ENCODE measurements around the gene SSH2. TPM values are rescaled to one million over a fixed set of nuclear protein-coding genes. Genes with fewer than 3 reads are reported as not detected.

The SSH2 gene
- total RNA-seq, 1 experiment from 2014 or later, result 22.9 TPM

DNA sequence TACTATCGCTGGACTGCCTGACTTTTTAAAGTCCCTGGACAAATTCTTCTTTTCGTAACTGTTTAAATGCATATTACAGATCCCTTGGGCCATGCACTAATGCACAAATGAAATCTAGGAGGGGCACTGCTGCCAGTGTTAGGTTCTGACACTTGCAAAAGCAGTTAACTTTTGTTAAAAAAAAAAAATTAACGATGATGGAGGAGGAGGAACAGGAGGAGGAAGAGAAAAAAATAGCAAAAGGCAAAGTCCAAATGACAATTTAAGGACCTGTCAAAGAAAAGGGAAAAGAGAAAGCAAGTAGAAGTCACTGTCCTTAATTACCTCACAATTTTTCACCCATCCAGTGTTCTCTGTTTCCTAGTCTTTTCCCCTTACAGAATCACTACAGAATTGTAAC, 209.5 kb downstream of the SSH2 start:
- intact Hi-C loops (cut with micrococcal nuclease; ENCODE audit: unreplicated experiment), result no loop called here
- Mint-ChIP-seq H3K27ac (ENCODE audit: unreplicated experiment) (no peak overlapping the region), H3K27me3 (ENCODE audit: unreplicated experiment) (no peaks in the 10 kb centered on the region), H3K4me1 (ENCODE audit: low read depth, unreplicated experiment) (peaks cover 2% of the 10 kb centered on the region), H3K36me3 (ENCODE audit: insufficient read depth, unreplicated experiment) (no peaks in the 10 kb centered on the region), H3K4me3 (ENCODE audit: low read depth, unreplicated experiment) (no peak overlapping the region), H3K9me3 (ENCODE audit: low read depth, unreplicated experiment) (peaks cover 3% of the 10 kb centered on the region)
- CTCF ChIA-PET, result no interaction called here
- DNase-seq, result no peak
- TF ChIP-seq, protein P1, sequence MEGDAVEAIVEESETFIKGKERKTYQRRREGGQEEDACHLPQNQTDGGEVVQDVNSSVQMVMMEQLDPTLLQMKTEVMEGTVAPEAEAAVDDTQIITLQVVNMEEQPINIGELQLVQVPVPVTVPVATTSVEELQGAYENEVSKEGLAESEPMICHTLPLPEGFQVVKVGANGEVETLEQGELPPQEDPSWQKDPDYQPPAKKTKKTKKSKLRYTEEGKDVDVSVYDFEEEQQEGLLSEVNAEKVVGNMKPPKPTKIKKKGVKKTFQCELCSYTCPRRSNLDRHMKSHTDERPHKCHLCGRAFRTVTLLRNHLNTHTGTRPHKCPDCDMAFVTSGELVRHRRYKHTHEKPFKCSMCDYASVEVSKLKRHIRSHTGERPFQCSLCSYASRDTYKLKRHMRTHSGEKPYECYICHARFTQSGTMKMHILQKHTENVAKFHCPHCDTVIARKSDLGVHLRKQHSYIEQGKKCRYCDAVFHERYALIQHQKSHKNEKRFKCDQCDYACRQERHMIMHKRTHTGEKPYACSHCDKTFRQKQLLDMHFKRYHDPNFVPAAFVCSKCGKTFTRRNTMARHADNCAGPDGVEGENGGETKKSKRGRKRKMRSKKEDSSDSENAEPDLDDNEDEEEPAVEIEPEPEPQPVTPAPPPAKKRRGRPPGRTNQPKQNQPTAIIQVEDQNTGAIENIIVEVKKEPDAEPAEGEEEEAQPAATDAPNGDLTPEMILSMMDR (IDR thresholded peaks at IDR 0.05; ENCODE audit: unreplicated experiment), result no peak
- no TSS peak for BruUV-seq (replicated peaks)

DNA sequence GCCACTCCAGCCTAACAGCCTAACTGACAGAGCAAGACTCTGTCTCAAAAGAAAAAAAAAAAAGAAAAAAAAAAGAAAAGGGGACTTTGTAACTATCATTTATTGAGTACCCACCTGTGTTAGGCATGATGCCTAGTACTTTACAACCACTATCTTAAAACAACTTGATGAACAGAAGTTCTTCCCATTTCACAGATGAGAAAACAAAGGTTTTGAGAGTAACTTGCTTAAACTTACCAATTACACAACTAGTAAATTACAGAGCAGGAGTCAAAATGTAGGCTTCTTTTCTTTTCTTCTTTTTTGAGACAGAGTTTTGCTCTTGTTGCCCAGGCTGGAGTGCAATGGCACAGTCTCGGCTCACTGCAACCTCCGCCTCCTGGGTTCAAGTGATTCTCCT, 210.6 kb downstream of the SSH2 start:
- BruUV-seq (replicated peaks), result no TSS peak
- CTCF ChIA-PET, result interaction anchor here (0.7 kb wide), 1 partner anchor 207 kb away, joined by 4 read pairs; no protein-coding TSS in a partner anchor
- TF ChIP-seq, protein P1 (IDR thresholded peaks at IDR 0.05; ENCODE audit: unreplicated experiment), result no peak
- H3K27ac Mint-ChIP-seq (ENCODE audit: unreplicated experiment), result no peak overlapping the region
- no peak overlapping the region for H3K4me3 Mint-ChIP-seq (ENCODE audit: low read depth, unreplicated experiment)
- H3K36me3 Mint-ChIP-seq (ENCODE audit: insufficient read depth, unreplicated experiment), result no peaks in the 10 kb centered on the region
- no peak for DNase-seq
- H3K4me1 Mint-ChIP-seq (ENCODE audit: low read depth, unreplicated experiment), result no peaks in the 10 kb centered on the region
- intact Hi-C loops (cut with micrococcal nuclease; ENCODE audit: unreplicated experiment), result no loop called here
- peaks cover 3% of the 10 kb centered on the region for H3K9me3 Mint-ChIP-seq (ENCODE audit: low read depth, unreplicated experiment)
- H3K27me3 Mint-ChIP-seq (ENCODE audit: unreplicated experiment), result no peaks in the 10 kb centered on the region

DNA sequence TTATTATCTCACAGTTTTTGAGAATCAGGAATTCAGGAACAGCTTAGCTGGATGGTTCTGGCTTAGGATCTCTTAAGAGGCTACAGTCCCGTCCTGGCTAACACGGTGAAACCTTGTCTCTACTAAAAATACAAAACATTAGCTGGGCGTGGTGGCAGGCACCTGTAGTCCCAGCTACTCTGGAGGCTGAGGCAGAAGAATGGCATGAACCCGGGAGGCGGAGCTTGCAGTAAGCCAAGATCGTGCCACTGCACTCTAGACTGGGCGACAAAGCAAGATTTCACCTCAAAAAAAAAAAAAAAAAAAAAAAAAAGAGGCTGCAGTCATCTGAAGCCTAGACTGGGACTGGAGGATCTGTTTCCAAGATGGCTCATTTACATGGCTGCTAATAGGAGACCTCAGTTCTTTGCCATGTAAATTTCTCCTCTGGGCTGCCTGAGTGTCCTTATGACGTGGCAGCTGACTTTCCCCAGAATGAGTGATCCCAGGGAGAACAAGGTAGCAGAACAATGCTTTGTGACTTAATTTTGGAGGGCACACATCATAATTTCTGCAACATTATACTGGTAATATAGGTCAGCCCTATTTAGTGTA, 211.5 kb downstream of the SSH2 start:
- no TSS peak for BruUV-seq (replicated peaks)
- no peak for DNase-seq
- CTCF ChIA-PET, result interaction anchor here (0.7 kb wide), 1 partner anchor 208 kb away, joined by 4 read pairs; no protein-coding TSS in a partner anchor
- Mint-ChIP-seq H3K4me3 (ENCODE audit: low read depth, unreplicated experiment) (no peak overlapping the region), H3K36me3 (ENCODE audit: insufficient read depth, unreplicated experiment) (no peaks in the 10 kb centered on the region), H3K9me3 (ENCODE audit: low read depth, unreplicated experiment) (peaks cover 3% of the 10 kb centered on the region), H3K27me3 (ENCODE audit: unreplicated experiment) (no peaks in the 10 kb centered on the region), H3K4me1 (ENCODE audit: low read depth, unreplicated experiment) (no peaks in the 10 kb centered on the region), H3K27ac (ENCODE audit: unreplicated experiment) (no peak overlapping the region)
- TF ChIP-seq, protein P1 (IDR thresholded peaks at IDR 0.05; ENCODE audit: unreplicated experiment), result no peak
- intact Hi-C loops (cut with micrococcal nuclease; ENCODE audit: unreplicated experiment), result no loop called here

- no TSS peak for BruUV-seq (replicated peaks)
- CTCF ChIA-PET, result no interaction called here
- TF ChIP-seq, protein P1 (IDR thresholded peaks at IDR 0.05; ENCODE audit: unreplicated experiment), result no peak
- intact Hi-C loops (cut with micrococcal nuclease; ENCODE audit: unreplicated experiment), result no loop called here
- H3K4me3 Mint-ChIP-seq (ENCODE audit: low read depth, unreplicated experiment), result no peak overlapping the region
- H3K27ac Mint-ChIP-seq (ENCODE audit: unreplicated experiment), result no peak overlapping the region
- no peaks in the 10 kb centered on the region for H3K27me3 Mint-ChIP-seq (ENCODE audit: unreplicated experiment)
- no peaks in the 10 kb centered on the region for H3K4me1 Mint-ChIP-seq (ENCODE audit: low read depth, unreplicated experiment)
- peaks cover 3% of the 10 kb centered on the region for H3K9me3 Mint-ChIP-seq (ENCODE audit: low read depth, unreplicated experiment)
- DNase-seq, result no peak
- no peaks in the 10 kb centered on the region for H3K36me3 Mint-ChIP-seq (ENCODE audit: insufficient read depth, unreplicated experiment)
Measured at GRCh38 chr17:29717817-29718216, 212.2 kb downstream of the SSH2 start.

Measured in Calu3 (cell line).